ENCODE data around the gene KIRREL3.

Gene KIRREL3

DNA sequence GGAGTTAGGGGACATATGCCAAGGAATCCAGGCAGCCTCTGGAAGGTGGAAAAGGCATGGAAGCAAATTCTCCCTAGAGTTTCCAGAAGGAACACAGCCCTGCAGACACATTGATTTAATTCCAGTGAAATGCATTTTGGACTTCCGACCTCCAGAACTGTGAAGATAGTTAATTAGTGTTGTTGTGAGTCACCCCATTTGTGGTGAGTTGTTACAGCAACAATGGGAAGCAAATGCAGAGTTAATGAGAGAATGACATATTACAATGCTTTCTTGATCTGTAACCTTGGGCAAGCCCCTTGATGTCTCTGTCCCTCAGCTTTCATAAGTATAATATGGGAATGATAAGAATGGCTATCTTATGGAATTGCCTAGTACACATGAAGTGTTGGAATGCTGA lies 178.7 kb downstream of the KIRREL3 start:
- DNase-seq = no peak

DNA sequence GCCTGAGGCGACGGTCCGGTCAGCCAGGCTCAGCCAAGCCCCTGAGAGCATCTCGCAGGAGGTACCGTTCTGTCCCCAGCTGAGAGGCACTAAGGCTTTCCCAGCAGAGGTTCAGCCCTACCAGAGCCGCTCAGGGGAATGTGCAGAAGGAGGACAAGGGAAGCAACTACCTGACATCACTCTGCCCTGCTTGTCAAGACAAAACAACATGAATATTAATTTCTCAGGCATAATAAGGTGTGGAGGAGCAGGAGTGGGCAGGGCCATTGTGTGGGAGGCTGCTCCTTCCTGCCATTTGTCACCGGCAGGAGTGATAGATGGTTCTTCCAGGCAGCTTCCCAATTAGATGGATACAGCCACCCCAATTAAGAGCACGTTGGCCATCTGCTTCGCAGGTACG lies 181.4 kb downstream of the KIRREL3 start:
- no peak for DNase-seq

DNA sequence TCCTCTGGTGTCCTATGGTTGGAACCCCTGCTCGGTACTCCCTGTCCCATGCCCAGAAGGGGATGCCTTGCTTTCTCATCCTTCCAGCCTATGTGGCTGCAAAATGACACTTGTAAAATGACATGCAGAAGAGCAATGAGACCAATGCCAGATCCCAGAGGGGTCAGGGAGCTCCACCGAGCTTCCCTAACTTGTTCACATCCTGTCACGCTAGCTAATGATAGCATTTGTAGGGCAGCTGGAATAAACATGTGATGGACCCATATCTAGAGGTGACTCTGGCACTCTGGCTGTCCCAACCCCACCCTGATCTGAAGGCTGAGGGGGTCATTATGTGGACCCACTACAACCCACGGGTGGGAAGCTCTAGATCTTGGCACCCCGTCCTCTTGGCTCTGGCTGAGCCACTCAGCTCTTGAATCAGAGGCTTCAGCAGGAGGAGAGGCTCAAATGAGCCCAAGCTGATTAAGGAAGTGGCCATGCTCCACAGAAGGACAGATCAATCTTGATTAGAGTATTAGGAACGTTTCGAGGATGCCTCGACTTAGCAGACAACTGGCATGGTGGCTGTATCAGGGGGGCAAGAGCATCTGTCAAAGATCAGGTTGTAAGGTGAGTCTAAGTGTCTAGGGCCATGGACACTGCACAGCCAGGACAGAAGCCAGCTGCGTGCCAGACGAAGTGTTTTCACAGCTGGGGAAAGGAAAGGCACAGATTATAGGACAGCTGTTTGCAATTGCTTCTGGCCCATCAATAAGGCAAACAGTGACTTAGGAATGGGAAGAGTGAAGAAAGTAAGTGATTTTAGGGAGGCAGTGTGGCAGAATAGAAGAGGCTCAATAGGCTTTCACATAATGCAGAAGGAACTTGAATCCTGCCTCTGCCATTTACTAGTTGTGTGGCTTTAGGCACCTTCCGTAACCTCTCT lies 182.8 kb downstream of the KIRREL3 start:
- DNase-seq = no peak

DNA sequence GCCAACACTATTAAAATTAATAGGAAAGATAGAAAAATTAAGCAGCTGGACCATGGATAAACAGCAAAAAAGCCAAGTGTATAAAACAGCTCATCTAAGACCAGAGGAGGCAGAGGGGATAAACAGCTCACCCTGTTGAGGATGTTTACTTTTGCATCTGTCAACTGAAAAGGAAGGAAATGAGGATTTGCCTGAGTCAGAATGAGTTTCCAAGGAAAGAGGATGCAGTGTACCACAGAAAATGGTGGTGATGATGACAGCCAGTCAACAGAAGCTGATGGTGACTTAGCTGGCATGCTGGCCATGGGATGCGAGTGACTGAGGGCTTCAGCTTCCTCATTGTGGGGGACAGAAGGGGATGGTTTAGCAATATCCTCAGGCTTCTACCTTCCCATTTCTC lies 183.5 kb downstream of the KIRREL3 start:
- no peak for DNase-seq

DNA sequence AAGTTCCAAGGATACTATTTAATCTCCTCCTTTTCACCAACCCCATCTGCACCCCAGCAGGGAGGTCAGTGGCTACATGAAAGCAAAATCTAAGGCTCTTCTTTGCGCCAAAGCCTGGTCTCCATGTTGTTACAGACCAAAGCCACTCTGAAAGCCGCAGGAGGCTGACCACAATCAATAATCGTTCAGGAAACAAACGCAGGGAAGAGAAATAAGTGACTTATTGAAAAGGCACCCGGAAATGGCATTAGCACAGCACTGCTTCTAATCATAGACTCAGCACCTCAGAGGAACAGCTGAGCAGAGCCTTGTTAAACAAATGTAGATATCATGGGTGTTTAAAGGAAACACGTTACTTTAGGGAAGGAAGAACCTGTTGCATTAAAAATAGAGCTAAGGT lies 183.9 kb downstream of the KIRREL3 start:
- no peak for DNase-seq

DNA sequence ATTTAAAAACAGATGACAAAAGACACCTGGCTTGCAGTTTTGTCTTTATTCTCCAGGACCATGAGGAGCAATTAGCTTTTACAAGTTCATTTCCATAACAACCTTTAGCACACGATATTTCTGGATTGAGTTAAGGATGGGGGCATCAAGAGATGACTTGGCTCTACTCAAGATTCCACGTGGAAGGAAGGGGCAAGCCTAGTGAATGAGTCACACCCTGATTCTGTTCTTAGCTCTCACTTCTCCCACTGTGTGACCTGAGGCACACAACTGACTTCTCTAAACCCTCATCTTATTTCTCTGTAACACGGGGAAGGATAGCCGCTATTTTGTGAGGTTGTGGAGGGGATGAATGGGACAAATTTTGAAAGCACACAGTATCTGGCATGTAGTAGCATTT lies 185.5 kb downstream of the KIRREL3 start:
- no peak for DNase-seq

DNA sequence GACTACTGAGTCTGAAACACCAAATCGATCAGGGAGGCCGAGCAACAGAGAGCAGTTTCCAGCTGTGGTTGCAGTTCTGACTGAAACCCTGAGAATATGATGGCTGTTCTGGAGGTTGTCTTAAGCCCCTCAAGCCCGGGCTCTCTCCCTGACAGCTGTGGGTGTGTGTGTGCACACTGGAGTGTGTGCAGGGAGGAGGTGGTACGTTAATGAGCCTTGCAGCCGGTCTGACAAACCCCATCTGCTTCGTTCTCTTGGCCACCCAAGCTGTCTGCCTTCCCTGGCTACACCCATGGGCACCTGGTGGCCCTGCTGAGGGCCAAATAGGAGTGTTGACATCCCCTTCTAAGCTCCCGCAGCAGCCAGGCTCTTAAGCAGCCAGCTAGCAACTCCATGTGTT lies 189.8 kb downstream of the KIRREL3 start:
- no peak for DNase-seq

DNA sequence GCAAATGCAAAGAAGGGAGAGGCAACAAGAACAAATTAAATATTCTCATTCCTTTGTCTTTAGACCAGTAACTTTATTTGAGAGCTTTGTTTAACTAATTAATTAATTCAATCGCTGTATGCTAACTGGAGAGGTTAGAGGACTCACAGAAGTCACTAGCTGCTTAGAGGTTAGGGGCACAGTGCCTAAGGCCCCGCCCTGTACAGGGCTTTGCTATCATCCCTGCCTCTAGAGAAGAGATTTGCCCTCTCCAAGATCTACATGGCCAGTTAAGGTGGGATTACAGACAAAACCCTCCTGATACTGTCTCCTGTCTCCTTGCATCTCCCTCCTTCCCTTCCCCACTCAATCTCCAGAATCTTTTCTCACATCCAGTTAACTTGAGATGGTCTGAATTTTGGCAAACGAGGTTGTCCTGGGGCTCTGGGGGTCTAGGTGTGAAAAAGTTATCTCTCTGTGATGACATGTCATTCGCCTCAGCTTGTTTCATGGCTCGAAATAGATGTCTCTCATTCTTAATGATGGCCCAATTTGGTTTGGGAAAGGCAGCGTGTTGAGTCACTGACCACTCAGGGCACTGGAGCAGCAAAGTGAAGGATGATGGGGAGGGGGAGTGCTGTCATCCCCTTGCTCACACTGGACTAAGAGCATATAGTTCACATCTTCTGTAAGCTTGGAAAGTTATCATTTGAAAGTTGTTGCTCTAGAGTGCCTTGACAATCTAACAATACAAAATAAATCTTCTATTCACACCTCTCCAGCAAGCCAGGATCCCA lies 190.9 kb downstream of the KIRREL3 start:
- DNase-seq = no peak

DNA sequence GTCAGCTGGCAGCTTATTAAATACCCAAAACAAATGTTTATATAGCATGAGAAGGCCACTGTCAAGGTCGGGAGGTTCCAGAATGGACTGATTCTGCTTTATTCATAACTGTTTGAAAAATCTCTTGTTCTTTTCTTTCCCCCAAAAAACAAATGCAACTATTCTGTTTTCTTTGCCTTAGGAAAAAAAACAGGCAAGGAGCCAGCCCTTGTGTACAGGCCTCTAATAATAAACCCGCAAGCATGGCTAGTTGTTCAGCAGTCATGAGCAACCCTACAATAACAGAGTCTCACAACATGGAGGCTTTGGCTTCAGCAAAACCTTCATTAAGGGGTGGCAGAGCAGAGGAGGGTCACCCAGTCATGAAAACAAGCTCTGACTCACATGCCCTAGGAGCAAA lies 191.7 kb downstream of the KIRREL3 start:
- DNase-seq = no peak

DNA sequence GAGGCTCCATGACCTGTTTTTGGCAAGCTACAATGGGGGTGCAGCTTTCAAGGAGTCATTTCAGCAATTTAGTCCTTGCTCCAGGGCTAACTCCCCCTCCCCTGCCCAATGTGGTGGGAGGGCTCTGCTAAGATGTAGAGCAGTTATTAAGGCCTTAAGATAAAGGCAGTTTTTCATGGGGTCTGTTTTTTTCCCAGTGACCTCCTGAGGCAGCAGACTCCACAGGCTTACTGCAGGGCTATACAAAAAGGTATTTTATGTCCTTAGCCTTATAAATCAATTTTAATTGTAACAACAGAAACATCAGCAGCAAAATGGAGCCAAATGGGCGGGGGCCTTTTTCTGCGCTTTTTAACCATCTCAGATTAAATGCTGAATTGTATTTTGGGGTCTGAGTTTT lies 192.3 kb downstream of the KIRREL3 start:
- DNase-seq = no peak

DNA sequence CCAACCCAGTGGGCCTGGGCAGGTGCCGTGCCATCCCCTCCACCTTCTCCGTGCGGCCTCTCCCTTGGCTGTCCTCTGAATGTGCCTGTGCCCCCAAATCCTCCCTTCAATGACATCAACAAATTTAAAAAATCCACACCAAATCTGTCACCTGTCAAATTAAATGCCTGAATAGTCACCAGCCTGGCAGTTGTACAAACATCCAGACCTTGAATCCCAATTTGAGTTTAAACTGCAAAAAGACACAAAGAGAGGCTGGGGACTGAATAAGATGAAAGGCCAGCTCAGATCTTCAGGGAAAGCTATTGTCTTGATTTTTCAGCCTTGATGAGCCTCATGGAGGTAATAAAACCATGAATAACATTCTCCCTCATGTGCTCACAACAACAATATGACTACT lies 194.7 kb downstream of the KIRREL3 start:
- no peak for DNase-seq

DNA sequence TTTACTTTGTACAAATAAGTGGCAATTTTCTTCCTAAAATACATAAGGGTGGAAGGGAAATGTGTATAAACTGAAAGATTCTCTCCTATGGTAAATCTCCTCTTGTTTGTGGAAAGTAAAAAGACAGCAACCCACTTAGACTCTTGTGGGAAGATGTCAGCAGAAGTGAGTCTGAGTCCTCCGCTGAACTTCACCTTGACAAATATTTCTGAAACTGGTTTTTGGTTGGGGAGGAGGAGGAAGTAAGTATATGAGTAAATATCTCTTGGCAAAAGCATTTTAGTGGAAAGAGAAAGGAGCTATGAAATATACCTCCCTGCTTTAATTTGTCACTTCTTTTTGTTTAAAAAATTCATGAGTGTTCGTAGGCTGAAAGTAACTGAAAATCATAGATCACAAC lies 196.2 kb downstream of the KIRREL3 start:
- no peak for DNase-seq

DNA sequence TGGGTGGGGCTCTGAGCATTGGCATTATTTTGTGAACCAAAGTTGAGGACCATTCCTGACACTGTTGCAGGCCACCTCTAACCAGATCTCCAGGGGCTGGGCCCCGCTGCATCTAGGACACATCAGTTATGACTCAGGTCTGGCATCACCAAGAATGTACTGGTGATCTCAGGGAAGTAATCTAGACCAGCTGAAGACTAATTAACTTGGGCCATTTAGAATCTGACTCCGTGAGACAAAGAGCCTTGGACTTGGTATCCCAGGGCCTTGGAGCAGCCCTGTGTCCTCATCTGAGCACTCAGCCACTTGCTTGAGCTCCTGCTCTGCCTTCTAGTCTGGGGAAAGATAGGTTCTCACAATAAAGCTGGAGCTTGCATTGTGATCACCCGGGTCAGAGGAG lies 200.6 kb downstream of the KIRREL3 start:
- no peak for DNase-seq

DNA sequence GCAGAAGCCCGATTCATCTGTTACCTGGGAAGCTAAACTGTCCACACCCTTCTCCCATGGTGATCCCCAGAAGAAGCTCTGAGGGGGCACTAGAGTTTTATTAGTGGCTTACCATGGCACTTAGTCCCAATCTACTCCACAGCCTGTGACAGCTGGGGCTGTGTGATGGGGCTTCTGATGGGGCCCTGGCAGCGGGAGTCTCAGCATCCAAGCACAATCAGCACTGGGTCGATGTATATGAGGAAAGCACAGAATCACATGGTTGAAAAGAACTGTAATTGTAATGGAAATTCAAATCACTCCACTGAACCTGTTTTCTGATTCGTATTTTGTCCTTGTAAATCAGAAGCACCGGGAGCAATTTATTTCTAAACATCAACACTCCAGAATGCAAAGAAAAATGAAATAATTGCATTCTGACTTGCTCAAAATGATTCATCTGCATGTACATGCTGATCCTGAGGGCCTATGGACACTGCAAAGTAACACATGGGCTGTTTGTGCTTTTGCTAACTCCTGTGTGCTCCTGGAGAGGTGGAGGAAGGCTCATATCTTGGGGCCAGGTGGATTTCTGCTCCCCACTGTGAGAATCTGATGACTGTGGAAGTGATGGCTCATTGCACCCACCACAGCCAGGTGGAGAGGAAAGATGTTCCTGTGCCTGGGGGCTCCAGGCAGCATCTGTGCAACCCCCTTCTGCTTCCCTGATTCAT lies 203.0 kb downstream of the KIRREL3 start:
- no peak for DNase-seq

DNA sequence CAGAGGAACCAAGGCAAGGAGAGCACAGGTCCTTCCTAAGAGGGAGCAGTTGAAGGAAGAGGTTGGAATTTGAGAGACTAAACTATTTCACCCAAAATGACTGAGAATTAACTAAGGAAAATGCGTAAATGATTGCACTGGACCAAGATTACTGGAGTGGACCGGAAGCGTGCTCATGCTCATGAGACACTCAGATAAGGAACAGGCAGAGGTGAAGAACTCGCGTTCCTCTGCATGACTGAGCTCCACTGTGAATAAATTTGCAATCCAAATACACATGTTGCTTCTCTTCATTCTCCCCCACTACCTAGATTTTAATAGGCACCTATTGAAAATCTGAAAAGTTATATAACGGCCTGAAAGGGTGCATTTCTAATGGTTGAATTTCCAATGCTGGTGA lies 207.0 kb downstream of the KIRREL3 start:
- no peak for DNase-seq

DNA sequence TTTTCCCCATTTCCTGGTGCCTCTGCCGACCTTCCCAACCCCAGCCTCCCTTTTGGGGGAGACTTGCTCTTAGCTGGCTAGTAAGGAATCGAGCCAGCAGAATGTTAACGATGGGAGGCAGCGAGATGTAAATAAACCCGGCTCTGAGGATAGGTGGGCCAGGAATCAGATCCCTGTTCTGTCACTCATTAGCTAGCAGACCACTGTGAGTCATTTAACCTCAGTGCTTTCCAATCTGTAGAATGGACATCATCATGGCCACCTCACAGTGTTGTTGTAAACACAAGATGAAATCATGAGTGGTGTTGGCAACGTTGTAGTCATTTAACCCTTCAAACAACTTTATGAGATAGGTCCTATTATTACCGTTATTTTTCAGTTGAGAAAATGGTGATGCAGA lies 208.6 kb downstream of the KIRREL3 start:
- DNase-seq = no peak

DNA sequence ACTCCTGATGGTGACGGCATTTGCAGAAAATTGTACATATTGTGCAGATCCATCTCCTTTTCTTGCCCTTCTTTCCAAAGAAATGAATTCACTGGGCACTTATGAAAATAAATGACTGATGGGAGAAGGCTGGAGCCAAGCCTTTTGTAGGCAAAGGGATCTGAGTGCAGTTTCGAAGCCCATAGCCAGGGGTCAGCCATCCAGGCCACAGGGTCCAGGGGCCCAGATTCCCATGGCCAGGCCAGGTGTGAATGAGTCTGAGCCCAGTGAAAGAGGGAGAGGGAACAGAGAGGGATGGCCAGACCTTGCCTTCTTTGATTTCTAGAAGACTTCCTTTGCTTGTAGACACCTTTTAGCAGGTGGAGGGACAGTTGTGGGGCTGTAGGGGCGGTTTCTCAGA lies 209.1 kb downstream of the KIRREL3 start:
- DNase-seq = no peak

DNA sequence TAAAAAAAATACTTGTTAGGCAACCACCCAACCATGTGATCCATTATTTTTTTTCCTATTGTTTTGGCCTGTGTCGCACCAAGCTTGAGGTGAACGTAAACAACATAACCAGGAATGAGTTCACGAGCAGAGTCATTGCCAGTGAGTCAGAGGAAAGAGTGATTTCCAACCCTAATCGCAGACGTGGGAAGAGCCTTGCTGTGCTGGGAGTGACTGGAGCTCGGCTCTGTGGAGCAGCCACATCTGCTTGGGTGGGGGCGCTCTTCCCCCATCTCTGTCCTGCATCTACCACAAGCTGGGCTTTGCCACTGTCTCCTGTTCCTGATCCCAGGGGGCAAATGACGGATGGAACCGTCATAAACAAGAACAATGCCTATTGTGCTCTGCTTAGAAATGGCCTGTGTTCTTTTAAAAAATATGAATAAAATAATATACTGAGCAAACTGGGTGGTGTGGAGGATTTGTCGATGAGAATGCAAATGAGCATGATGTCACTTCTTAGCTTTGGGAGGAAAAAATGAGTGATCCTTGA lies 210.0 kb downstream of the KIRREL3 start:
- no peak for DNase-seq

DNA sequence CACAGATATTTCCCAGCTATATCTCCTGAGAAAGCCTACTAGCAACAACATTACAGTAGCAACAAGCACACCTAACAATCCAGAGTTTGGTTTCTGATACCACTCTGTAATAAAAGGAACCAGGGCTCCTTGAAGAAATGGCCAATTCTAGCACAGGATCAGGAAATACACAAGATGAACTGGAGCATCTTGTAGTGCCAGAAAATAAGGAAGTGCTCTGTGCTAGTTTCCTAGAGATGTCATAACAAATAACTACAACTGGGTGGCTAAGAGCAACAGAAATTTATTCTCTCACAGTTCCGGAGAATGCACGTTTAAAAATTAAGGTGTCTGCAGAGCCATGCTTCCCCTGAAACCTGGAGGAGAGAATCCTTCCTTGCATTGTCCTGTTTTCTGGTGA lies 217.8 kb downstream of the KIRREL3 start:
- no peak for DNase-seq

DNA sequence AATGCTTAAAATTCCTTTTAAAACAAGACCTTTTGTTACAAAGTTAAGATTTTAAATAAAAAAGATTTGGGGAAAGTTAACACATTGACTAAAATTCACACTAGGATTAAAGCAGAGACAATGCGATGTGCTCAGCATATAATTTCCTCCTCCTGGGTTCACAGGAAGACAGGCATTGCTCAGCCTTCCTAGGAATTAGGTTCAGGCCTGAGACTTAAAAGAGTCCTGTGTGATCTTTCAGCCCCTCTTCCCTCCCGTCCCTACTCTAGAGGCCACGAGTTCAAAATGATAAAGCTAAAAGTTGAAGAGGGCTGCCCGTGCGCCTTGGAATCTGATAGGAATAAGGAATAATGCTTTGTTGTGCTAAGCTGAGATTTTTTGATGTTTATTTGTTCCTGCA lies 218.6 kb downstream of the KIRREL3 start:
- DNase-seq = no peak

DNA sequence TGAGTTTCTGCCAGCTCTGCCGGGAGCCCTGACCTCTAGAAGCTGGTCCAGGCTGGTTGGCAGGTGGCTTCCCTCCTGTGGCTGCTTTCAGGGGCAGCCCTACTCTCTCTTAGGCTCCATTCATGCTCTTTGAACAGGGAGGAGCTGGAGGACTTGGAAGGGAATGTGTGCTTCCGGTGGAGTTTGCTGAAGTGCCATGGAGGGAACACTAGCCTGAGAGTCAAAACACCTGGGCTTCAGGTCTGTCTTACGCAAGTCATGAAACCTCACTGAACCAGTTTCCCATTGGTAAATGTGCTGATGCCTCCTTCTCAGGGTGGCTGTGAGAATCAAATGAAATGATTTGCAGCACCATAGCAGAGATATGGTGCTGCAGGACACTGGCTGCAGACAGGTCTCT lies 224.5 kb downstream of the KIRREL3 start:
- DNase-seq = no peak

DNA sequence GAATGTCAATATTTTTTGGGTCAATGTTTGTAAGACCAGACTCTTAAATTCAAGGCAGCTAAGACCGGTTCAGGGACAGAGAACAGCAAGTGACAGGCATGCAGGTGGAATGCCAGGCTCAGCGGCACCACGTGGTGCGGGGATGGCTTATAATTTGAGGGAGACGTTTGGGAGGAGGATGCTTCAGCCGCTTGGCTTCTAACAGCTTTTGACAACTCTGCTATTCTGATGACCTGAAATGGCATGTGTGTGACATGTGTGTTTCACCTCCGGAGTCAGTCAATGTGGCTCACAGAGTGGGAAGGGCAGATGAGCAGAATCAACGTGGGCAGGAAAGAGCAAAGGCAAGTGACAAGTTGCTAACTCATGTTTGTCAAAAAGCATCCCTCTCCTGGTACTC lies 228.3 kb downstream of the KIRREL3 start:
- DNase-seq = no peak

DNA sequence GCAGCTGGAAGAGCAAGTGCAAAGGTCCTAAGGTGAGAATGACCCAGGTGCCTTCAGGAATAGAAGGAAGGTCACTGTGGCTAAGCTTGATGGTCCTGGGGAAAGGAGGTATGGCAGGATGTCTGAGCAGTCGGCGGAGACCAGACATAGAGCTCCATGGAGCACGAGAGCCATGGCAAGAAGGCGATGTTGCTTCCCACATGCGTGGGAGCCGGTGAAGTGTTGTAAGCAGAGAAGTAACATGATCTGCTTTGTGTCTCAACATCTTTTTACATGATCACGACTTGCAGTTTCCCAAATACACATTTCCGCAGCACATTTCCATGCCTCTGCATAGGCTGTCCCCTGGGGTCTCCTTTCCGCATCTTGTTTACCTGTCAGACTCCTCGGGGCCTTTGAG lies 231.9 kb downstream of the KIRREL3 start:
- DNase-seq = no peak
